HG02943 (cell line): ENCODE results near the gene RING1.

ENCODE experiments used
- ATAC-seq: cut with Tn5 transposase; IDR thresholded peaks from one replicate; pipeline ENCODE4 v1.9.1; 2021; ENCODE audit warnings: mild to moderate bottlenecking, low read depth, moderate library complexity; ENCODE audit not compliant: unreplicated experiment

RING1 gene

GRCh38 chr6:33192105-33192646 lies 16.1 kb upstream of the RING1 start, which contains the start of gene COL11A2:
Gene COL11A2 (minus strand): TSS chr6:33192467. CDS start chr6:33192240, 227 bp downstream.
- no peak for ATAC-seq

GRCh38 chr6:33192671-33193602 lies 15.4 kb upstream of the RING1 start:
- no peak for ATAC-seq

GRCh38 chr6:33193619-33194018 lies 14.7 kb upstream of the RING1 start:
- ATAC-seq = no peak

GRCh38 chr6:33194431-33194979 lies 13.8 kb upstream of the RING1 start:
- ATAC-seq = no peak

- ATAC-seq = no peak
Observed at GRCh38 chr6:33195304-33196165, 12.8 kb upstream of the RING1 start.

GRCh38 chr6:33197431-33198048 lies 10.8 kb upstream of the RING1 start:
- no peak for ATAC-seq

GRCh38 chr6:33198159-33198852 lies 10.0 kb upstream of the RING1 start:
- no peak for ATAC-seq

- ATAC-seq = no peak
Observed at GRCh38 chr6:33198853-33199436, 9.4 kb upstream of the RING1 start.

- ATAC-seq = peak; percentile 16
Observed at GRCh38 chr6:33199687-33200218, 8.5 kb upstream of the RING1 start.

GRCh38 chr6:33200219-33201146 lies 7.8 kb upstream of the RING1 start, which contains the start of the genes RXRB and SLC39A7:
Gene RXRB (minus strand): TSS chr6:33200665. CDS start chr6:33200476, 189 bp downstream.
Gene SLC39A7 (plus strand): TSS chr6:33200867. CDS start chr6:33201246, 379 bp downstream.
- peak; percentile 53 for ATAC-seq

- ATAC-seq = no peak
Observed at GRCh38 chr6:33201147-33201545, 7.2 kb upstream of the RING1 start.

GRCh38 chr6:33201935-33202334 lies 6.4 kb upstream of the RING1 start:
- no peak for ATAC-seq

- ATAC-seq = no peak
Observed at GRCh38 chr6:33202799-33203198, 5.5 kb upstream of the RING1 start.

GRCh38 chr6:33203443-33204164 lies 4.7 kb upstream of the RING1 start:
- no peak for ATAC-seq

- no peak for ATAC-seq
Observed at GRCh38 chr6:33204165-33204414, 4.2 kb upstream of the RING1 start.

GRCh38 chr6:33204415-33205190 lies 3.7 kb upstream of the RING1 start, which contains the start of gene HSD17B8:
Gene HSD17B8 (plus strand): TSS chr6:33204655. CDS start chr6:33204669, 14 bp downstream.
- no peak for ATAC-seq
